K562 (cell line): ENCODE results near the gene CCDC185. TPM values are rescaled to one million over a fixed set of nuclear protein-coding genes. Genes with fewer than 3 reads are reported as not detected.

ENCODE experiments used
- ATAC-seq: fragments of 200-7000 bp; cut with Tn5 transposase; 3 replicates; pipeline ENCODE4 v1.9.1; 2020; ENCODE audit warnings: moderate library complexity
- BruUV-seq: library from RNA; stranded (reverse); fragments of 400-500 nt; replicated peaks from 2 replicates; lab custom pipeline; 2021; lab: Mats Ljungman, UMichigan
- CTCF ChIA-PET: fragments of 300-600 bp; formaldehyde crosslinking; extraction: SDS; loops from one replicate; lab custom pipeline; 2021; ENCODE audit warnings: low intra/inter-chr PET ratio; lab: Yijun Ruan, JAX
- POLR2A ChIA-PET: fragments of 300-600, 350-650 bp; sonication (Branson Sonifier 250); formaldehyde crosslinking; extraction: SDS; loops from one replicate; lab custom pipeline; 2021; ENCODE audit warnings: antibody characterized with exemption, inconsistent platforms; lab: Yijun Ruan, JAX
- DNase-seq, 4 experiments: peaks; one replicate each; pipeline versions ENCODE4 v3.0.0 to v3.0.0-alpha.2; 2011 to 2018; ENCODE audit warnings: low spot score in 3 of 4, mixed read lengths in 3 of 4; ENCODE audit errors: extremely low read depth in 1 of 4
- FAIRE-seq: peaks from 2 replicates; lab custom pipeline; 2011; peaks lifted over from hg19 to GRCh38; lab: Jason Lieb, UNC
- H2AFZ ChIP-seq: 2 replicates; pipeline ENCODE4 v1.6.0; 2011; ENCODE audit warnings: low read depth, low read length, control low read depth, inconsistent platforms
- H3K27ac ChIP-seq: fragments of 200-600 bp; 3 replicates; pipeline ENCODE4 v1.8.0; 2011; ENCODE audit warnings: low read depth, mild to moderate bottlenecking, control low read depth, inconsistent platforms, low read length, moderate library complexity, mixed read lengths; ENCODE audit errors: extremely low read depth
- H3K27me3 ChIP-seq, 2 experiments: fragments of 300-600 bp in 1 of 2; 2 replicates in 1 of 2; 3 replicates in 1 of 2; pipeline versions ENCODE4 v1.6.0 to v1.8.0; 2011; ENCODE audit warnings: inconsistent platforms in 2 of 2, low read length in 2 of 2, mild to moderate bottlenecking in 1 of 2, mixed read lengths in 1 of 2, moderate library complexity in 1 of 2; ENCODE audit not compliant: control insufficient read depth in 2 of 2, insufficient read depth in 2 of 2
- H3K36me3 ChIP-seq: fragments of 300-600 bp; 3 replicates; pipeline ENCODE4 v1.8.0; 2011; ENCODE audit warnings: mild to moderate bottlenecking, low read length, inconsistent platforms; ENCODE audit not compliant: control insufficient read depth, insufficient read depth
- H3K4me1 ChIP-seq, 2 experiments: fragments of 200-600 bp in 1 of 2; replicated peaks in 1 of 2; 2 replicates in 1 of 2; 3 replicates in 1 of 2; pipeline versions ENCODE4 v1.5.1 to v1.8.0; 2011; ENCODE audit warnings: inconsistent platforms in 2 of 2, low read length in 2 of 2, mild to moderate bottlenecking in 1 of 2, mixed read lengths in 1 of 2, moderate library complexity in 1 of 2; ENCODE audit not compliant: control insufficient read depth in 2 of 2, insufficient read depth in 2 of 2
- H3K4me2 ChIP-seq: 2 replicates; pipeline ENCODE4 v1.6.1; 2011; ENCODE audit warnings: low read length, control low read depth, inconsistent platforms, mixed read lengths; ENCODE audit not compliant: insufficient read depth
- H3K4me3 ChIP-seq: fragments of 200-600 bp; sonication (generic), shearing (Covaris generic); 2 replicates; pipeline ENCODE4 v1.5.1; 2016; ENCODE audit warnings: control low read depth, inconsistent platforms
- H3K79me2 ChIP-seq: fragments of 200-600 bp; 3 replicates; pipeline ENCODE4 v1.8.0; 2011; ENCODE audit warnings: low read length, inconsistent platforms; ENCODE audit not compliant: control insufficient read depth, insufficient read depth
- H3K9ac ChIP-seq, 2 experiments: 2 replicates each; pipeline versions ENCODE4 v1.6.0 to v1.6.1; 2011; ENCODE audit warnings: low read depth in 2 of 2, low read length in 2 of 2, control low read depth in 1 of 2, inconsistent platforms in 1 of 2, mild to moderate bottlenecking in 1 of 2, mixed read lengths in 1 of 2; ENCODE audit not compliant: insufficient read depth in 1 of 2
- H3K9me1 ChIP-seq: one replicate; pipeline ENCODE4 v1.6.0; 2011; ENCODE audit warnings: inconsistent platforms, mild to moderate bottlenecking, low read length, moderate library complexity; ENCODE audit not compliant: control insufficient read depth, insufficient read depth
- H3K9me3 ChIP-seq: replicated peaks from 2 replicates; pipeline ENCODE4 v1.5.1; 2011; ENCODE audit warnings: low read depth, low read length, inconsistent platforms; ENCODE audit not compliant: control insufficient read depth, insufficient read depth
- H4K20me1 ChIP-seq: replicated peaks from 2 replicates; pipeline ENCODE4 v1.6.1; 2011; ENCODE audit warnings: low read length, inconsistent platforms, mixed read lengths; ENCODE audit not compliant: control insufficient read depth, insufficient read depth
- EGR1 ChIP-seq: fragments of 450-650 bp; conservative IDR thresholded peaks from 2 replicates; pipeline ENCODE4 v1.6.1; 2017; ENCODE audit warnings: mild to moderate bottlenecking
- GABPB1 ChIP-seq: sonication (generic); formaldehyde crosslinking; IDR thresholded peaks from 2 replicates; pipeline ENCODE4 v1.8.0; 2022; ENCODE audit warnings: mild to moderate bottlenecking, missing genetic modification reagents
- WGBS: fragments of 100-300 bp; shearing (Covaris generic); methylation state at CpG from one replicate; pipeline ENCODE4 v1.1.6; 2016; ENCODE audit warnings: low coverage, mixed read lengths; ENCODE audit not compliant: insufficient coverage; ENCODE audit errors: missing lambda C conversion rate; 5-methylcytosine and 5-hydroxymethylcytosine counted together
- in situ Hi-C: fragments of 300-500 bp; cut with MboI; formaldehyde crosslinking; loops from 4 replicates; pipeline ENCODE4 v1.15.0; 2018; ENCODE audit warnings: inconsistent platforms, mixed read lengths
- intact Hi-C: fragments of 100-400 bp; cut with micrococcal nuclease; formaldehyde crosslinking; loops from 2 replicates; pipeline ENCODE4 v1.14.2; 2022
- polyA plus RNA-seq, 8 experiments: library from polyadenylated mRNA; depleted of rRNA in 4 of 8; stranded (reverse) in 5 of 8; unstranded in 3 of 8; fragments of >200 nt; fragmentation: Nextera tagmentation in 2 of 8; fragmentation: Illumina TruSeq in 1 of 8; extraction: Ambion mirVana in 2 of 8; extraction: Trizol in 1 of 8; gene quantifications; 2 replicates each; pipeline versions ENCODE4 v1.2.1 to v1.2.3, GENCODE V29; 2011 to 2014; ENCODE audit warnings: inconsistent platforms in 1 of 8, missing spikeins in 1 of 8
- total RNA-seq, 7 experiments: library from RNA; depleted of rRNA in 6 of 7; stranded (reverse); fragments of >200 nt in 6 of 7; fragmentation: Illumina TruSeq in 2 of 7; extraction: Trizol in 2 of 7; gene quantifications; 2 replicates each; pipeline versions ENCODE4 v1.2.1 to v1.2.3, GENCODE V29; 2011 to 2021; ENCODE audit warnings: low replicate concordance in 1 of 7
- TF ChIP-seq, protein P1 (sequence below): fragments of 250-450 bp; sonication (Bioruptor Pico); IDR thresholded peaks from 2 replicates; pipeline ENCODE4 v1.8.0; 2022; ENCODE audit warnings: moderate library complexity, mild to moderate bottlenecking, inconsistent platforms
- TF ChIP-seq, protein P2 (sequence below): sonication (generic); formaldehyde crosslinking; IDR thresholded peaks from 2 replicates; pipeline ENCODE4 v1.8.0; 2022; ENCODE audit warnings: missing genetic modification reagents, mild to moderate bottlenecking, moderate library complexity, borderline replicate concordance

CCDC185 gene
- total and polyA plus RNA-seq, 9 of the 15 experiments (the other 6 are each of a cell fraction or from before 2014, with no cell fraction given) = not detected

DNA sequence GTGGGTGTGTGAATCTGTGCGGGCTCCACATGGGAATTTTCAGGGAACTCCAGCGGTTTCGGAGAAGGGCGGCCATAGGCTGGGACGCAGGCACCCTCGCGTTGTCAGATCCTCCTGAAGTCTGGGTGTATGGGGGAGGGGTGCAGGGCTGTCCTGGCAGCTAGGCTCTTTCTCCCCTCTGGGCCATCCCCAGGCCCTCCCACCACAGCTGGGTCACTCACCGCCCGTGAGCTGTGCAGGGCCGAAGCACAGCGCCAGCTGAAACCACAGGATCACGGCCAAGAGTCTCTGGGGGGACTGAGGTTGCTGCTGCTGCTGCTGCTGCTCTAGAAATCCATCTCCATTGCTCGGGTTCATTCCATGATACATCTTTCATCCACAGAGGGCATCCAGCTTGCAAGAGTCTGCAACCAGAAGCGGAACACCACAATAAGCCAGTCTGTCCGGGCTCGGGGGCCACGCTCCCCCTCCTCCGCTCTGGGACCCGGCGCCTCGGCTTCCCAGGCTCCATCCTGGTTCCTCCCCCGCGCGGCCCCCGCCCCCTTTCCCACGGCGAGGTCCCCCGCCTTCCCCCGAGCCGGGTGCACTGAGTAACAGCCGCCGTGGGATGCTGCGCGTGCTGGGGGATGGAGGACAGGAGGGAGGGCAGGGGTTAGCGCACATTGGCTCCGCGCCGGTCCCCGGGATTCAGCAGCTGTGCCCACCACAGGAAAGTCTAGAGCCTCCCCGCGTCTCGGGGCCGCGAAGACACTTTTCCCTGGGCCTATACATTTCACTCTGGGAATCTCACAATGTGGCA is 30.0 kb upstream of the CCDC185 start:
- DNase-seq (peak in 2 of 4 experiments; percentile 36 to 42), FAIRE-seq (no peak), ATAC-seq (peak; percentile 13; the same call in 2 of the 3 replicates)
- 8% methylated on average over 17 of the region's 44 CpGs for WGBS
- TF ChIP-seq, protein P1, sequence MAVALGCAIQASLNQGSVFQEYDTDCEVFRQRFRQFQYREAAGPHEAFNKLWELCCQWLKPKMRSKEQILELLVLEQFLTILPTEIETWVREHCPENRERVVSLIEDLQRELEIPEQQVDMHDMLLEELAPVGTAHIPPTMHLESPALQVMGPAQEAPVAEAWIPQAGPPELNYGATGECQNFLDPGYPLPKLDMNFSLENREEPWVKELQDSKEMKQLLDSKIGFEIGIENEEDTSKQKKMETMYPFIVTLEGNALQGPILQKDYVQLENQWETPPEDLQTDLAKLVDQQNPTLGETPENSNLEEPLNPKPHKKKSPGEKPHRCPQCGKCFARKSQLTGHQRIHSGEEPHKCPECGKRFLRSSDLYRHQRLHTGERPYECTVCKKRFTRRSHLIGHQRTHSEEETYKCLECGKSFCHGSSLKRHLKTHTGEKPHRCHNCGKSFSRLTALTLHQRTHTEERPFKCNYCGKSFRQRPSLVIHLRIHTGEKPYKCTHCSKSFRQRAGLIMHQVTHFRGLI (CRISPR knock-in tag) = no peak
- peak; percentile 4; the same call in 1 of the 2 replicates for TF ChIP-seq EGR1
- TF ChIP-seq, protein P2, sequence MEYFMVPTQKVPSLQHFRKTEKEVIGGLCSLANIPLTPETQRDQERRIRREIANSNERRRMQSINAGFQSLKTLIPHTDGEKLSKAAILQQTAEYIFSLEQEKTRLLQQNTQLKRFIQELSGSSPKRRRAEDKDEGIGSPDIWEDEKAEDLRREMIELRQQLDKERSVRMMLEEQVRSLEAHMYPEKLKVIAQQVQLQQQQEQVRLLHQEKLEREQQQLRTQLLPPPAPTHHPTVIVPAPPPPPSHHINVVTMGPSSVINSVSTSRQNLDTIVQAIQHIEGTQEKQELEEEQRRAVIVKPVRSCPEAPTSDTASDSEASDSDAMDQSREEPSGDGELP (CRISPR knock-in tag) = 0 out of 2 replicates have a peak, but pooled peaks have one; percentile 27
- TF ChIP-seq GABPB1 (CRISPR knock-in tag) = 0 out of 2 replicates have a peak, but pooled peaks have one; percentile 13
- Histone ChIP-seq H3K36me3 (no peaks in the 10 kb centered on the region), H3K27me3 (peaks cover 26 to 32% of the 10 kb centered on the region in 2 experiments), H2AFZ (no peak overlapping the region), H3K4me3 (peak overlapping the region; percentile 40; the same call in 1 of the 2 replicates), H3K27ac (no peak overlapping the region), H3K4me1 (peaks cover 0 to 23% of the 10 kb centered on the region in 2 experiments; a peak in 3 of 5 replicates), H3K4me2 (peak overlapping the region; percentile 55; the same call in 1 of the 2 replicates), H3K9me1 (no peaks in the 10 kb centered on the region), H3K9ac (peak overlapping the region in 1 of 2 experiments; percentile 78; a peak in 1 of 4 replicates), H3K9me3 (no peaks in the 10 kb centered on the region), H4K20me1 (no peaks in the 10 kb centered on the region), H3K79me2 (no peaks in the 10 kb centered on the region)
- BruUV-seq = no TSS peak
- intact Hi-C loops = no loop called here
- ChIA-PET POLR2A (interaction anchor here (0.6 to 1.2 kb wide), 3 partner anchors 49 to 158 kb away, joined by 3 to 5 read pairs (median 4); no protein-coding TSS in a partner anchor), CTCF (no interaction called here)
- in situ Hi-C loops = no loop called here
